ACHN (cell line): ENCODE data around the gene USH2A.

Experiments used
- DNase-seq: peaks from one replicate; pipeline ENCODE4 v3.0.0-alpha.2; 2015
- in situ Hi-C: cut with HindIII; loops from 2 replicates; pipeline ENCODE4 v1.10.0; 2017; ENCODE audit warnings: low sequenced_read_pairs, low pct_ligation_motif_present, low pct_unique_long_range_greater_than_20kb

USH2A gene

DNA sequence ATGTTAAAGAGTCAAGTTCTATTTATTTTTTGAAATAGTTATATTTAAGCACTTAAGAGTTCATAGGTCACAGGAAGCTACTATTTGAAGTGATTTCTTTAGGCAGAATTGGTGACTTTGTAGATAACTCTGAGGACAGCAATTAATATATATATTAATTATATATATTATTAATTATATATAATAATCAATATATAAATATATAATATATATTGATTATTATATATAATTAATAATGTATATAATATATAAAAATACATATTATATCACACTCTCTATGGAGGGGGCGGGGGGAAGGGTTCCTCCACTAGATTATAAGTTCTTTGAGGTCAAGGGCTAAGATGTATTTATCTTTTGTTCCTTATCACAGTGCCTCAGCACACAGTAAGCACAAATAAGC is 547.5 kb downstream of the USH2A start:
- in situ Hi-C loops: no loop called here
- DNase-seq: no peak

DNA sequence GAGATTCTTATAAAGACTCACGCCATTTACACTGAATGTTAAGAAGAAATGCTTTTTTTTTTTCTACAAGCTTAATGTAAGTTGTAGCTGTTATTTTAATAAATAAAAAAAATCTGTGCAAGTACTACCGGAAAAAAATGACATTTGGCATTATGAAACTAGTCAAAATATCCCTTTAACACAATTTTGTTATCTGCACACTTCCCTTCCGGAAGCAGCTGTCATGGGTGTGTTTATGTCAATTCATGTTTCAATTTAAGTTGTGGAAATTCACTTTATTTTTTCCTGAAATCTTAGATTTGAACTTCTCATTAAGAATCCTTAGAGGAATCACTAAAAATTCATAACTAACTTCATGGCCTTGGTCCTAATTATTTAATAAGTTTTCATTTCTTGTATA is 548.0 kb downstream of the USH2A start:
- no peak for DNase-seq
- in situ Hi-C loops: no loop called here

DNA sequence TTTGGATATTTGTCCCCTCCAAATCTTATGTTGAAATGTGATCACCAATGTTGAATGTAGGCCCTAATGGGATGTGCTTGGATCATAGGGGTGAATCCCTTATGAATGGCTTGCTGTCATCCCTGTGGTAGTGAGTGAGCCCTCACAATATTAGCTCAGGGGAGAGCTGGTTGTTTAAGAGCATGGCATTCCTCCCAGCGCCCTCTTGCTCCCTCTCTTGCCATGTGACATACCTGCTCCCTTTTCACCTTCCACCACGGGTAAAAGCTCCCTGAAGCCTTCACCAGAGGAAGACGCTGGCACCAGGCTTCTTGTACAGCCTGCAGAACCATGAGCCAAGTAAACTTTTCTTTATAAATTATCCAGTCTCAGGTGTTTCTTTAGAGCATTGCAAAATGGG is 550.6 kb downstream of the USH2A start:
- in situ Hi-C loops: no loop called here

DNA sequence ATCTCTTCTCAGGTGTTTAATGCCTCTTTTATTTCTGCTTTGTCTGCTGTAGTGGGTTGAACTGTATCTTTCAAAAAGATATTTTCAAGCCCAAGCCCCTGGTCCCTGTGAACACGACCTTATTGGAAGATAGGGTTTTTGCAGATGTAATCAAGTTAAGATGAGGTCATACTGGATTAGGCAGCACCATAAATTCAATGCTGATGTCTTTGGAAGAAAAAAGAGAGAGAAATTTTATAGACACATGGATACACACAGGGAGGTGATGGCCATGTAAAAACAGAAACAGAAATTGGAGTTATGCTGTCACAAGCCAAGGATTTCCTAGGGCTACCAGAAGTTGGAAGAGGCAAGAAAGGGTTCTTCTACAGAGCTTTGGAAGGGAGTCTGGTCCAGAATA is 554.7 kb downstream of the USH2A start:
- in situ Hi-C loops: no loop called here
- DNase-seq: no peak

More for the DNA sequence above, 550.6 kb downstream of the USH2A start:
- no peak for DNase-seq

DNA sequence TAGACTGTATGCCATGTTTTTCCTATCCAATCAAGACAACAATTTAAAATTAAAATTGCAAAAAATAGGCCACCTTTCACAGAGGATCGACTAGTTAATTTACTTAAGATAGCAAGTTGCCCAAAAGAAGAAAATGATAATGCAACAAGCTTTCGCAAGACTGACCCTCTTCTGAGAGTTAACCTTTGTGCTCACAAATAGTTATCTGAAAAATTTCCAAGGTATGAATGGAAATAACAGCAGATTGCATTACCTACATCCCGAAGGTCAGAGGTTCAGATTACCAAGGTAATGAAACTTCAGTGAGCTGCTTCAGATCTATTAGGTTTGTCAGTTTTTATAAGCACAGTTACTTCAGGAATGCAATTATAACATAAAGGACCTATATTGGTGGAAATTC is 558.2 kb downstream of the USH2A start:
- no peak for DNase-seq
- in situ Hi-C loops: no loop called here

DNA sequence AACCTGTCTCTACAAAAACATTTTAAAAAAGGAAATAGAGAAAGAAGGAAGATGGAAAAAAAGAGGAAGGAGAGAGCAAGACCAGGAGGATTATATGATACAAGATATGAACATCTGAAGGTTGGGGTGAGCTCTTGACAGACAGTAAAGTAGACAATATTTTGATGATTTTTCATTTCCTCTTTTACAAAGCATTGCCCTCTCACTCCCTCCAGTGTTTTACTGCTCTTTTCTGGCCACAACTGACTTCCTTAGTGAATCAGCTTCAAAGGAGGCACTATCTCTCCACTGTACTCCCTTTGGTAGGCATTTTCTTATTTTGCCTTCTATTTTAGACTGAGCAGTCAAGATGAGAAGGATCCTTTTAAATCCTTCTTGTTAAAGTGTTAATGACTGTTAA is 559.5 kb downstream of the USH2A start:
- in situ Hi-C loops: no loop called here
- no peak for DNase-seq

DNA sequence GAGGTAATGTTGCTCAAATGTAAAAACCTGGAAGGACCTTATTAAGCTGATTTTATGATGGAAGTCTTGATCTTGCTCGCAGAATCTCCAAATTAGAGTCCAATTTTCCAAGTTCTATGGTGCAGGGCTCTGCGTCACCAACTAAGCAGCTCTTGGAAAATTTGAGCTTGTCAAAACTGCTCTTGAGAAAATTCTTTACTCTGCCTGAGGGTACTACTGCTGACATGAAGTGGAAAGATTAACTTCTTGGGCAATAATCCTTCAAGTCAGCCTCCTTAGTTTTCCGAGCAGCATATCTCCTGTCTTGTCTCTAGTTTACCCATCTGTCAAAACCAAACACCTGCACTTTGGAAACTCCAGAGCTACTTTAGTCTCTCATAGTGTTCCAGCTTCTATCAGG is 562.4 kb downstream of the USH2A start:
- in situ Hi-C loops: no loop called here
- DNase-seq: no peak

DNA sequence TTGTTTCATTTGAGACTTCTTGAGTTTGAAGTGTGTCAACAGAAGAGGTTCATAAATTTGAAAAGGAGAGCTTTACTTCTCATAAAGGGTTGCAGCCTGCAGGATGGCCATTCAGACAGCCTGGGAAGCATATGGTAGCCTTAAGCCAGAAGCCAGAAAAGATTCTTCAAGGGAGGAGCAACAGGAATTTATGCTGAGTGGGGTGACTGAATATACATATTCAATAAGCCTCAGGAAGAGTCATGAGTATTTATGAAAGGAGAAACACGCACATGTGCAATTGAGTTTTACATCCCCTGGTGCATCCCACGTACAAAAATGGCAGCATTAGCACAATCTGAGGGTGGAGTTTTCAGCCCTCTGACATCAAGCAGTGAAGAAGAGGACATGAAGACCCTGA is 565.9 kb downstream of the USH2A start:
- in situ Hi-C loops: no loop called here
- DNase-seq: no peak

DNA sequence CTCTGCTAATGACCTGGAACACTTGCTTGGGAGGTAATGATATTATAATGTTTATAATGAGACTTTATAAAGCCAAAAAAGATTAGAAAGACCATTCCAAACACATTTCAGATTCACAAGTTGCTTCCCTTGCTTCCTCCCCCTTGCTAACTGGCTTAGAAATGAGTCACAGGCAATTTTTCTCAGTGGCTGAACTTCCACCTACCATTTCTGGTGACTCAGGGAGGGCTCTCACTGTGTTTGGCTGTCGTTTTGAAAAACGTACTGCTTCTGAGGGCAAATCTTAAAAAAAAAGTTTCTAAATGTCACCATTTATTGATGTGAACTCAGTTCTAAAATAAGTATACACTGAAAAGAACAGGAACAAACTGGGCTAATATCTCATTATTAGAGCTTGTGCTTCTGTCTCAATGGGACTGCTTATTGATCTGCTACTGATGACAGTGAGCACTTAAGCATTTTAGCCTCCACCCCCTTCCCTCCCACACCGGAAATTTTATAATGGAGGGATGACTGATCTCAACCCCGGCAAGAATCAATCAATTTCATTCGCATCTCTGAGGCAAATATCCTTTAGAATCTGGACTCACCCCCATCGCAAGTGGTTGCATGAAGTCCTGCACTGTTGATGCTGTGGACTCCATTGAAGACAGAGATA is 577.9 kb downstream of the USH2A start:
- DNase-seq: peak; percentile 86
- in situ Hi-C loops: no loop called here

DNA sequence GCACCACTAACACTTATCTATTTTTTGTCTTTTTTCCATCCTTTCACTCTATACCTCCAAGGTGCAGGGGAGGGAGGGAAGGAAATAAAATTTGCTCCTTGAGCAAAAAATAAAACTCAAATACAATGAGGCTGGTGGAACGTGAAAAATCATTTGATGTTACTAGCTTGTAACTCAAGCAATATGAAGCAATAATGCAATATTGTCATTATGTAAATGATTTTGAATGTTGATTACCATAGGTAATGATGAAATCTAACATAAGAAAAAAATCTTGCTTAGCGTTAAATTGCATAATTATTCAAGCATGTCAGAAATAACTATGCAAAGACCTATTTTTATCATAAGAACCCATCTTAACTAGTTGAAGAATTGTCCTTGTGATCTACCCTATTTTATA is 578.5 kb downstream of the USH2A start:
- in situ Hi-C loops: no loop called here
- no peak for DNase-seq

DNA sequence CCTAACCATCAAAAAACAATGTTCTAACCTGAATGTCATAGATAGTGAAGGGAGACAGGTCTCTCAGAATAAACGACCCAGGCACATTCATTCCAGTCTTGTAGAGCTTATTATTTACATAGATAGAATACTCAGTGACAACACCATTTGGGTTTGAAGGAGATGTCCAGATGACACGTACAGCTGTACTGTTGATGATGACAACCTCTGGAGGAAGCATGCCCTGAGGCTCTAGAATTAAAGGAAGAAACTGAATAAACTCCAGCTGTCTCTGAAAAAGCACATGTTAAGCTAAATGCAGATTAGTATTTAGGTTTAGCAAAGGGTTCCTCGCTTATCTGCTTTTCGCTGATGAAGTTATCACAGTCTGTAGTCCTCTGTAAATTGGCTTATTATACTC is 579.0 kb downstream of the USH2A start:
- no peak for DNase-seq
- in situ Hi-C loops: no loop called here

DNA sequence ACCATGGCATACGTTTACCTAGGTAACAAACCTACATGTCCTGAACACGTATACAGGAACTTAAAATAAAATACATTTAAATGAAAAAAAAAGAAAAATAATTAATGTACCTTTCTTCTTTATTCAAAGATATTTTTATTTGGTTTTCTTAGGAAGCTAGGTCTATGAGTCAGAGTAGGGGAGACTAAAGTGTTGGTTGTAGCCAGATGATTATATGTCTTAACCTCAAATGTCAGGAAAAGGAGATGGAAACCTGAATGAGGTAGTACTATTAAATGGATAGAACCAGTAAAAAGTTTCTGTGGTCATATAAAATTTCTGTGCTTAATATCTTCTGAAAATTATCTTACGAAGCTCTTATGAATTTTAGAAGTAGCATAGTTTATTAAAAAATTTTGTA is 580.3 kb downstream of the USH2A start:
- DNase-seq: no peak
- in situ Hi-C loops: no loop called here

DNA sequence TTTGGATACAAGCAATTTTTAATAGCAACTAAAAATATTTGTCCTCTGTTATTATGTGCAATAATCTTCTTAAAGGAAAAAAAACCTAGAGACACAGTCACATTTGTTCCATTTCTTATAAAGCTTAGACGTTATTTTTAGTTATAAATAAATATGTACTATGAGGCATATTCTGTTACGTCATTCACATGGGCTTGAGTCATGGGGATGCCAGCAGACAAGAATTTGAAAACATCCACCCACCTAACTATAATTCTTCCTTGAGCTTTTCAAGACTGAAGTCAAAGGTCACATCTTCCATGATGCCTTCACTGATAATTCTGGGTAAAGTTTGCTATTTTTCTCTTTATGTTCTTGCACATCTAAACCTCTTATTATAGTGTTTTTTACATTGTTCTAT is 587.3 kb downstream of the USH2A start:
- DNase-seq: no peak
- in situ Hi-C loops: no loop called here

DNA sequence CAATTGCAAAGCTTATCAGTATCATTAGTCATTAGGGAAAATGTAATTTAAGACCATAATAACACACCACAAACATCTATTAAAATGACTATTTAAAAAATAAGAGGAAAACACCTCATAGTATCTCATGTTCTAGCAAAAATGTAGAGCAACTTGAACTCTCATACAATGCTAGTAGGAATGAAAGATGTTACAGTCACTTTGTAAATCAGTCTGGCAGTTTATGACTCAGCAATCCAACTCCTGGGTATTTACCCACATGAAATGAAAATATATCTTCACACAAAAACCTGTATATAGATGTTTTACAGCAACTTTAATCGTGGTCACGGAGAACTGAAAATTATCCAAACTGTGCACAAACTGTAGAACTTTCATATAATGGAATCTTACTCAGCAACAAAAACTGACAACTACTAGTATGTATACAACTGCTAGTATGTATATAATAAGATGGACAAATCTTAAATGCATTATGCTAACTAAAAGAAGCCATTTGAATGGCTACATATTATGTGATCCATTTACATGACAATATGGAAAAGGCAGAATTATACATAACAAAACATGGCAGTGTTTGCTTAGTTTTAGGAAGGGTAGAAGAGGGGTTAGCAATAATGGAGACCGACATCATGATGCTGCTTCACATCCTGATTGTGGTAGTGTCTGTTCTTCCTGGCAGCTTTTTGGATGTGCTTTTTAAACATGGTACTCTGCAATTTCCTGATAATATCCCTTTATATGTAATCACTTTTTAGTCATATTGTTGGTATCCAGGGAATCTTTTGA is 589.1 kb downstream of the USH2A start:
- no peak for DNase-seq
- in situ Hi-C loops: no loop called here

DNA sequence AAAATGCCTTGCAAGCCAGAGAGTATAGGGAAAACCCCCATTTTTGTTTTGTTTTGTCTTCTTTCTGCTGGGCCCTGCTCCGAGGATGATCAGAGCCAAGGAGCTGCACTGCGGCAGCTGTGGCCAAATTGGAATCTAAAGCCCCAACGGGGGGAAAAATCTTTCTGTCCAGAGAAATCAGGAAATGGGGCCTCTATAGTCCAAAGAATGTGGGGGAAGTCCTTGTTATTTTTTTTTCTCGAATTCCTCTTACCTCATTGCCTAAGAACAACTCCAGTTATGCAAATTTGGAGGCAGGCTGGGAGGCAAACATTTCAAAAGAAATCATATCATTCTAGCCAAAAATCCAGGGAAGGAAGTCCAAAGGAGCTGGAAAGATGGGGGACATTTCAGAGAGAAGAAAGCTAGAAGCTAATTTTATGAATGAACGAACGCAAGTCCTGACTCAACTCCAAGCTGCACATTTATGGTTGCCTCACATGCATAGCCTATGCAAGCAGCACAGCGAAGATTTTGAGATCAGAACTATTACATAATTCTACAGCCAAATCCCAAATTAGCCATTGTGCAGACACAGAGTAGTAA is 592.9 kb downstream of the USH2A start:
- in situ Hi-C loops: no loop called here
- no peak for DNase-seq

DNA sequence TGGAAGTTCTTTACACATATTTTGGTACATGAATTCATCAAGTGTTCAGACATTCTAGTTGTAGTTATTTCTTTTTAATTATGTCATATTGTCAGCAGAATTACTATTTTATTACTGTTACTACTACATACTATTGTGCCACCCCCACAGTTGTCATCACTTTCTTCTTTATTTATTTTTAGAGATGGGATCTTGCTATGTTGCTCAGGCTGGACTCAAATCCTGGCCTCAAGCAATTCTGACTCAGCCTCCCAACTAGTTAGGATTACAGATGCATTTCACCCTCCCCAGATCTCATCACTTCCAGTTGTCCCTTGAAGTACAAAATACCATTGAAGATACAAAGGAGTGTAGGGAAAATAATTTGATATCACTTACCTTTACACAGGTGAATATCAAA is 598.2 kb downstream of the USH2A start:
- in situ Hi-C loops: no loop called here
- no peak for DNase-seq

DNA sequence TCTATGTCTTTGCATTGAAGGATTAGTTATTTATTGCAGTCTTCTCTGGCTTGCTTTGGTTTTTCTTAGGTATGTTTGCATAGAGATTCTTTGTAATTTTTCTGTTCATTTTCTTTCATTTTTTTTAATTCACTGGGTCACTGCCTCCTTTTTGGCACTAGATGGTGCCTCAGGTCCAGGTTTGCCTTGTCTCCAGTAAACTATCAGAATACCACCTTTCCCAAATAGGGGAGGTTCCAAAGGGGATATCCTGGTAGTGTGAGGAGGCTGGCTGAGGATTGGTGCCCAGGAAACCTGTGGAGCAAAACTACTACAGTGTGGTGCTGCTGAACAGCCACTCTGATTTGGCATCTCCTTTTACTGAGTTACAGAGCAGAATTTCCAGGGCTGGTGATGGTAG is 599.0 kb downstream of the USH2A start:
- peak; percentile 34 for DNase-seq
- in situ Hi-C loops: no loop called here

DNA sequence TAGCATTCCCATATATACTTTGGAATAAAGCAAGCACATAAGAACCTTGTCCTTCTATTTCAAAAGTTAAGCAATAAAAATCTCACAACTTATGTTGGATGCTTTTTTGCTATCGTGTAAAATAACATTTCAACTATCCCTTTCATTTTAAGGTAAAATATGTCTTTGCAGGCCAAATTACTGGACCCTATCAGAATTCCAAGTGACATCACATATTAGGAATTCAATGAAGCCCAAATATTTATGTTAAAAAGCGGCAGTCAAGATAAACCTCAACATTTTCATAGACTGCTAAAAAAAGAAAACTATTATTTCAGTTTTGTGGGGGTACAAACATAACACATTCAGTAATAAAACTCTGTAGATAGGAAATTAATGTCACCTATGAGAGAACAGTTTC is 604.1 kb downstream of the USH2A start:
- in situ Hi-C loops: no loop called here
- DNase-seq: peak; percentile 9

DNA sequence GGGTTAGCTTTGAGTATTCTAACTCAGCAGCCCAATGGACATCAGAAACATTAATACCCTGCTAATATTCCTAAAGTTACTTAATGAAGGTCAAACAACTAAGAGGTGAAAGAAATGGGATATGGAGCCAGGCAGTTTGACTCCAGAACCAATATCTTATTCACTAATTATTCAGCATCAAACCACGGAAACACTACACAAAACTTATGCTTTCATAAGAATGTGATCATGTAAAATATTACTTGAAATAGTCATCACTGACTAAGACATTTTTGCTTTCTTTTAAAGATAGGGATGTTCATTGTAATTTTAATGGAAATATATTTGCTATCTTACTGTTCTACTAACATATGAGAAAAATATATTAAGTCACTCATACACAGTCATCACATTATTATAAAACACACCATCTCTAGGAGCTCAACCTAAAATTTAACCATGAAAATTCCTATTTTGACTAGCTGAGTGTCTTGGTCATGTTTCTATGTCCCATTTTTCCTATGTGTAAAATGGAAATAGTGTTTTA is 615.3 kb downstream of the USH2A start:
- in situ Hi-C loops: no loop called here

DNA sequence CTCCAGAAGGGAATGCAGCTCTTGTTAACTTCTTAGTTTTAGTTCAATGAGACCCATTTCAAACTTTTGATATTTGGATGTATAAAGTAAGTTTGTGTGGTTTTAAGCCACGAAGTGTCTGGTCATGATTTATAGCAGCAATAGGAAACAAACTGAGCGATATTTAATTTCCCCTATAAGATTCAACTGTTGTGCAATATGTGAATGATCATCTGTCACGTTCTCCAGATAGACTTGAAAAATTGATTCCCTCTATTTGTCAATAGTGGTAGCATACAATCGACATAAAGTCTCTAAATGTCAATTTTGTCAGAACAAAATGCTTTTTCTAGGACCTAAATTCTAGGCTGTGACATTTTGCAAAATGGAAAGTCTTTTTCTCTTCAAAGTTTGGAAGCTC is 616.0 kb downstream of the USH2A start:
- in situ Hi-C loops: no loop called here
- no peak for DNase-seq

More for the DNA sequence above, 615.3 kb downstream of the USH2A start:
- DNase-seq: no peak
